Fibroblast of villous mesenchyme (primary cell): ENCODE data around the gene SCMH1. TPM values are rescaled to one million over a fixed set of nuclear protein-coding genes. Genes with fewer than 3 reads are reported as not detected.

Experiments
- DNase-seq: peaks from one replicate; pipeline ENCODE4 v3.0.0-alpha.2; 2010; ENCODE audit warnings: low read depth
- H3K4me3 ChIP-seq: 2 replicates; pipeline ENCODE4 v1.5.1; 2011; ENCODE audit warnings: low read depth, mild to moderate bottlenecking, low read length
- total RNA-seq: library from RNA; depleted of rRNA; stranded (reverse); fragments of >200 nt; gene quantifications from 2 replicates; pipeline ENCODE4 v1.2.3, GENCODE V29; 2012
- TF ChIP-seq, protein P1 (sequence below): IDR thresholded peaks from 2 replicates; pipeline ENCODE4 v1.5.1; 2012; ENCODE audit warnings: low read depth, mild to moderate bottlenecking, low read length; ENCODE audit not compliant: insufficient read depth

Gene SCMH1
- total RNA-seq, 1 donor: 19.4 TPM

DNA sequence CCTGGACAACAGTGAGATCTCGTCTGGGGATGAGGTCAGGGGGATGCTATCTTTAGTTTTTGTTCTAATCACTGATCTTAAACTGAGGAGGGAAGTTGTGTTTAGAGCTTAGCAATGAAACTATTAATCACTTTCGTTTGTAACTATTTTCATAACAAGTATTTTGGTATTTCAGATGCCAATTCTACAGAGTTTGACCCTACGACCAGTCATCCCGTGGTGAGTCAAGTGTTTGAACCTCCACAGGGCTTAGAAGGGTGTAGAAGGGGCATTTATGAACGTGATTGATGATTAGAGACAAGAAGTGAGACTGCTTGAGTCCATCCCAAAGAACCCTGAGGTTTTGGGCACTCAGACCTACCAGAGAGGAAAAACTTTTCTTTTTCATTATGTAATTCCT is 236.2 kb downstream of the SCMH1 start:
- H3K4me3 ChIP-seq: no peak overlapping the region
- TF ChIP-seq, protein P1, sequence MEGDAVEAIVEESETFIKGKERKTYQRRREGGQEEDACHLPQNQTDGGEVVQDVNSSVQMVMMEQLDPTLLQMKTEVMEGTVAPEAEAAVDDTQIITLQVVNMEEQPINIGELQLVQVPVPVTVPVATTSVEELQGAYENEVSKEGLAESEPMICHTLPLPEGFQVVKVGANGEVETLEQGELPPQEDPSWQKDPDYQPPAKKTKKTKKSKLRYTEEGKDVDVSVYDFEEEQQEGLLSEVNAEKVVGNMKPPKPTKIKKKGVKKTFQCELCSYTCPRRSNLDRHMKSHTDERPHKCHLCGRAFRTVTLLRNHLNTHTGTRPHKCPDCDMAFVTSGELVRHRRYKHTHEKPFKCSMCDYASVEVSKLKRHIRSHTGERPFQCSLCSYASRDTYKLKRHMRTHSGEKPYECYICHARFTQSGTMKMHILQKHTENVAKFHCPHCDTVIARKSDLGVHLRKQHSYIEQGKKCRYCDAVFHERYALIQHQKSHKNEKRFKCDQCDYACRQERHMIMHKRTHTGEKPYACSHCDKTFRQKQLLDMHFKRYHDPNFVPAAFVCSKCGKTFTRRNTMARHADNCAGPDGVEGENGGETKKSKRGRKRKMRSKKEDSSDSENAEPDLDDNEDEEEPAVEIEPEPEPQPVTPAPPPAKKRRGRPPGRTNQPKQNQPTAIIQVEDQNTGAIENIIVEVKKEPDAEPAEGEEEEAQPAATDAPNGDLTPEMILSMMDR: no peak
- no peak for DNase-seq

DNA sequence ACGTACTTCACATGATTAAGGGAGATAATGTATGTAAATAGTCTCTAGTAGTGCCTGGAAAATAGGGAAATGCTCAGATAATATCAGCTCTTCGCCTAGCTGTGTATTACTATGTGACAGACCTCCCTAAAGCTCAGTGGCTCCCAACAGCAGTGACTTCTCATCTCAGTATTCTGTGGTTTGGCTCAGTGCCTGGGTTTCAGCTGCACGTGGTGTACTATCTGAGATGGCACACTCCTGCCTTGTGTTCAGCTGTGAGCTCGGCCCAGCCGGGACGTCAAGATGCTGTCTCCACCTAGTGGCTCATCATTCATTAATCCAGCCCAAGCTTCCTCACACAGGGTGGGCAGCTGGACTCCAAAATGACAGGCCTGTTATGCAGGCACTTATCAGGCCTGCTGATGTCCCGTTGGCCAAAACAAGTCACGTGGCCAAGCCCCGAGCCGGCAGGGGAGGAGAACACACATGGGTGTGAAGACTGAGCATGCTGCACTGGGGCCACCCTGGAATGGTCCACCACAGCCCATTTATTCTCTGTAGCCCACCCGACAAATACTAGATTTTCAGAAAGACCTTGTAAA is 238.4 kb downstream of the SCMH1 start:
- TF ChIP-seq, protein P1: peak; percentile 58
- DNase-seq: peak; percentile 99

DNA sequence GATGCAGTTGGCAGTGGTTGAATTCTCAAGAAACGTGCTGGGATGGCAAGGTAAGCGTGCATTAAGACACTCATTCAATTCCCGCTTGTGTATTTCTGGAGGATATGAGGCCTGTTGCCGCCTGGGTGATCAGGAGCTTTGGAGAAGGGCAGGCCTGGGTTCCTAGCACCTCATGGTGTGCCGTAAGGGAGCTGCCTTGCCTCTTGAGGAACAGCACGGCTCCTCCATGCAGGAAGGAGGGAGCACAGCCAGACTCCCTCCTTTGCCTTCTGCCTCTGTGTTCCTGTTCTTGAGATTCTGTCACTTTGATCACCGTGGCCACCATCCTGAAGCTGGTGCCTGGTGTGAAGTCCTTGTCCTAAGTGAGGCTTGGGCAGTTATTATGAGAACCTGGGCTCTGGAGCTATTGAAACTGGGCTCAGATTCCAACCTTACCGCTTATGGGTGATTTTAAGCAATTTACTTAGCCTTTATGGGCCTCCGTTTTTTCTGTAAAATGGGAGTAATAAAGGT is 238.9 kb downstream of the SCMH1 start:
- TF ChIP-seq, protein P1: no peak
- H3K4me3 ChIP-seq: no peak overlapping the region
- DNase-seq: no peak

More for the DNA sequence above, 238.4 kb downstream of the SCMH1 start:
- H3K4me3 ChIP-seq: no peak overlapping the region

DNA sequence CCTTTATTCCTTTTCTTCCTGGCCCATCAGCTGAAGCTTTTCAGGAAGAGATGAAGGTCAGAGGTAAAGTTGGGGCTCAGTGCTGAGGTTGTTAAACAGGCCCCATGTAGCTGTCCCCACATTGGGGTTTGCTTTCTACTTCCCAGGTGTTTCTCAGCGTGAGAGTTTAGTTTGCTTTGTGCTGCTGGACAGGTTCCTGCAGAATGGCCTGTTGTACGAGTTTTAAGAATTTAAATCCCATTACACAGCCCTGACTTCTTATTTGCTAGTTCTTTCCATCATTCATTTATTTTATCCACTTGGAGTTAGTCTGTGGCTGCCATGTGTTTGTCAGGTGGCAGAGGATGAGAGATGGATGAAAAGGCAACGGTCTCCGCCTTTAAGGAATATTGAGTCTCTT is 243.4 kb downstream of the SCMH1 start:
- no peak overlapping the region for H3K4me3 ChIP-seq
- TF ChIP-seq, protein P1: no peak
- DNase-seq: no peak

DNA sequence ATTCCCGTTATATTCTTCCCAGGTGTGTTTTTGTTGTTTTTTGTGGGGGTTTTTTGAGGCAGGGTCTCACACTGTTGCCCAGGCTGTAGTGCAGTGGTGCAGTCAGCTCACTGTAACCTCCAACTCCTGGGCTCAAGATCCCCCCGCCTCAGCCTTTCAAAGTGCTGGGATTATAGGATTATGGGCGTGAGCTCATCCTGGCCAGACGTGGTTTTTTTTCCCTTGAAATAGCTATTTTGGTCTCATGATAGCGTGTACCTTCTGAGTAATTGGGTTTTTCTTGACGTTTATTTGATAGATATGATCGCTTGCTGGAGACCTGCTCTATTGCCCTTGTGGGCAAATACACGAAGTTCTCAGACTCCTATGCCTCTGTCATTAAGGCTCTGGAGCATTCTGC is 245.0 kb downstream of the SCMH1 start:
- TF ChIP-seq, protein P1: no peak
- DNase-seq: peak; percentile 83
- no peak overlapping the region for H3K4me3 ChIP-seq

DNA sequence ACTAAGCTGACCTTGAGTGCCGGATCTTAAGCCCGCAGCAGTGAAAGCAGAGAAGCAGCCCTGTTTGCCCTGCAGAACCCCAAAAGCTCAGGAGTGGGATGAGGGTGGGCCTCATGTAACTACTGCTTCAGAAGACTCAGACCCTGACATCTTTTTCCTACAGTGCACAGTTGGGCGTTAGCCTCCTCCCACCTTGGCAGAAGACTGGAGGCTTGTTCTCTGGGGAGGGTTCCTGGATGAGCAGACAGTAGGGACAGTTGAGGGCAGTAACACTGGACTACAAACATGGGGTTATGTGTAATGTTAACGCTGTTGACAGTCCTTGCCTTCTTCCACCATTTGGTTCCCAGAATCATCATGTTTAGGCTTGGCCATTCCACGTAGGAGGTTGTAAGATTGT is 253.0 kb downstream of the SCMH1 start:
- no peak overlapping the region for H3K4me3 ChIP-seq
- TF ChIP-seq, protein P1: no peak
- no peak for DNase-seq

DNA sequence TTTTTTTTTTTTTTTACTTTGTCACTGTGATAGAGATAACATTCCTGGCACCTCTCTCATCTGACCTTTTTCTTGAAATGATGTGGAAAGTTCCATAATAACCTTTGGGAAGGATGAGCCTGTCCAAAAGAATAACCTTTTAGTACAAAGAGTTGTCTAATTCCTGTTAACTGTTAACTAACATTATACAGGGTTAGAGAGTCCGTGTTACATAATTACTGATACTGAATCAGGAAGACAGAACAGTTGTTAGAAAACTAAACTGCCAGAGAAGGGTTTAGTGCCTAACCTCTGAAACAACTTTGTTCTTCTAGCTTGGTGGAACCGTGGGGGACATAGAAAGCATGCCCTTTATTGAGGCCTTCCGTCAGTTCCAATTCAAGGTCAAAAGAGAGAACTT is 253.8 kb downstream of the SCMH1 start:
- TF ChIP-seq, protein P1: no peak
- no peak overlapping the region for H3K4me3 ChIP-seq
- DNase-seq: no peak
